H1 (cell line): ENCODE measurements around the gene WTIP. TPM values are rescaled to one million over a fixed set of nuclear protein-coding genes. Genes with fewer than 3 reads are reported as not detected.

Source experiments
- ASH2L ChIP-seq: fragments of 200-600, 300-600 bp; sonication (generic); IDR thresholded peaks from one replicate; pipeline ENCODE4 v1.7.1; 2017; ENCODE audit warnings: low read length
- ATF3 ChIP-seq: IDR thresholded peaks from 2 replicates; pipeline ENCODE4 v1.6.1; 2011; ENCODE audit warnings: low read depth, mild to moderate bottlenecking, low read length; ENCODE audit not compliant: insufficient read depth
- E2F6 ChIP-seq: IDR thresholded peaks from 2 replicates; pipeline ENCODE4 v1.6.1; 2012; ENCODE audit warnings: inconsistent platforms
- KDM4A ChIP-seq: IDR thresholded peaks from one replicate; pipeline ENCODE4 v1.7.1; 2012; ENCODE audit warnings: low read depth, mild to moderate bottlenecking, moderate library complexity, low read length, inconsistent platforms; ENCODE audit not compliant: severe bottlenecking
- MAFK ChIP-seq: IDR thresholded peaks from 2 replicates; pipeline ENCODE4 v1.6.1; 2012; ENCODE audit warnings: low read depth, mild to moderate bottlenecking, improper control_type of control experiment, low read length
- SP4 ChIP-seq: IDR thresholded peaks from 2 replicates; pipeline ENCODE4 v1.6.1; 2012; ENCODE audit warnings: low read length, inconsistent platforms
- polyA plus RNA-seq, 7 experiments: library from polyadenylated mRNA; depleted of rRNA in 3 of 7; stranded (reverse) in 5 of 7; unstranded in 2 of 7; fragments of >200 nt in 5 of 7; fragments of 200-250 nt in 2 of 7; gene quantifications; 1 replicate in 5 of 7; 2 replicates in 1 of 7; 4 replicates in 1 of 7; pipeline versions ENCODE4 v1.2.1 to v1.2.3, GENCODE V29; 2011 to 2013; ENCODE audit warnings: missing spikeins in 2 of 7, mixed read lengths in 2 of 7
- total RNA-seq: library from RNA; stranded (reverse); fragmentation: NEBNext Ultra II Directional; extraction: Animal tissue kit (Norgen Biotek cat#: 25700); gene quantifications from 2 replicates; pipeline ENCODE4 v1.2.1, GENCODE V29; 2021

WTIP gene
- total and polyA plus RNA-seq, 2 of the 8 experiments (the other 6 are each of a cell fraction or from before 2014, with no cell fraction given): 8.7 to 15.4 TPM

- no peak for TF ChIP-seq SP4
- TF ChIP-seq KDM4A: no peak
- TF ChIP-seq E2F6: no peak
- TF ChIP-seq MAFK: no peak
- no peak for TF ChIP-seq ATF3
- no peak for TF ChIP-seq ASH2L
- TF ChIP-seq, all 59 proteins: peak for 0
Measured at GRCh38 chr19:34475026-34475974, 6.3 kb upstream of the WTIP start (continued).
